ENCODE measurements around the gene MB. TPM values are rescaled to one million over a fixed set of nuclear protein-coding genes. Genes with fewer than 3 reads are reported as not detected.

Gene MB
- total RNA-seq, 1 donor from 2014 or later: not detected

GRCh38 chr22:35597692-35598395 is 19.3 kb downstream of the MB start:
- Mint-ChIP-seq H3K27ac (no peak overlapping the region), H3K4me3 (no peak overlapping the region), H3K9me3 (no peaks in the 10 kb centered on the region), H3K27me3 (ENCODE audit: low read depth) (no peaks in the 10 kb centered on the region), H3K4me1 (peaks cover 3% of the 10 kb centered on the region), H3K36me3 (no peaks in the 10 kb centered on the region)
- TF ChIP-seq CTCF (IDR thresholded peaks at IDR 0.05; ENCODE audit: unreplicated experiment): no peak
- DNase-seq (ENCODE audit: low spot score in 2 of 2, unreplicated experiment in 2 of 2): no peak

GRCh38 chr22:35596821-35597220 is 20.3 kb downstream of the MB start:
- Mint-ChIP-seq H3K4me1 (peaks cover 7% of the 10 kb centered on the region), H3K27me3 (ENCODE audit: low read depth) (no peaks in the 10 kb centered on the region), H3K27ac (no peak overlapping the region), H3K36me3 (no peaks in the 10 kb centered on the region), H3K4me3 (no peak overlapping the region), H3K9me3 (no peaks in the 10 kb centered on the region)
- DNase-seq (ENCODE audit: low spot score in 2 of 2, unreplicated experiment in 2 of 2): no peak
- TF ChIP-seq CTCF (IDR thresholded peaks at IDR 0.05; ENCODE audit: unreplicated experiment): no peak

- no peaks in the 10 kb centered on the region for H3K27me3 Mint-ChIP-seq (ENCODE audit: low read depth)
- no peak for TF ChIP-seq CTCF (IDR thresholded peaks at IDR 0.05; ENCODE audit: unreplicated experiment)
- no peaks in the 10 kb centered on the region for H3K9me3 Mint-ChIP-seq
- no peak for DNase-seq (ENCODE audit: low spot score in 2 of 2, unreplicated experiment in 2 of 2)
- no peak overlapping the region for H3K4me3 Mint-ChIP-seq
- H3K36me3 Mint-ChIP-seq: no peaks in the 10 kb centered on the region
- H3K27ac Mint-ChIP-seq: no peak overlapping the region
- H3K4me1 Mint-ChIP-seq: peaks cover 7% of the 10 kb centered on the region
These were observed 22.4 kb downstream of the MB start for GRCh38 chr22:35594686-35595085.

- Mint-ChIP-seq H3K27ac (no peak overlapping the region), H3K36me3 (no peaks in the 10 kb centered on the region), H3K9me3 (no peaks in the 10 kb centered on the region), H3K27me3 (ENCODE audit: low read depth) (no peaks in the 10 kb centered on the region), H3K4me3 (no peak overlapping the region), H3K4me1 (peaks cover 7% of the 10 kb centered on the region)
- TF ChIP-seq CTCF (IDR thresholded peaks at IDR 0.05; ENCODE audit: unreplicated experiment): no peak
- no peak for DNase-seq (ENCODE audit: low spot score in 2 of 2, unreplicated experiment in 2 of 2)
These were observed 23.1 kb downstream of the MB start for GRCh38 chr22:35593891-35594470.

- H3K4me3 Mint-ChIP-seq: no peak overlapping the region
- no peaks in the 10 kb centered on the region for H3K27me3 Mint-ChIP-seq (ENCODE audit: low read depth)
- peak overlapping the region; percentile 20 for H3K27ac Mint-ChIP-seq
- H3K4me1 Mint-ChIP-seq: peaks cover 9% of the 10 kb centered on the region
- no peaks in the 10 kb centered on the region for H3K36me3 Mint-ChIP-seq
- no peak for DNase-seq (ENCODE audit: low spot score in 2 of 2, unreplicated experiment in 2 of 2)
- H3K9me3 Mint-ChIP-seq: no peaks in the 10 kb centered on the region
- TF ChIP-seq CTCF (IDR thresholded peaks at IDR 0.05; ENCODE audit: unreplicated experiment): no peak
These were observed 23.8 kb downstream of the MB start for GRCh38 chr22:35593071-35593890.

All from mesothelial cell of epicardium (in vitro differentiated cells).